Ovary (tissue), 9 donors: ENCODE data around the gene ENPP3. TPM values are rescaled to one million over a fixed set of nuclear protein-coding genes. Genes with fewer than 3 reads are reported as not detected.

Experiments
- DNase-seq, 5 donors: peaks; one replicate each; pipeline ENCODE4 v3.0.0-alpha.2; 2019 to 2020
- H3K27ac ChIP-seq, 2 donors: fragments of 200-600 bp; one replicate each; pipeline versions ENCODE4 v1.5.1 to v1.8.0; 2019 to 2022
- H3K27me3 ChIP-seq: fragments of 200-600 bp; one replicate; pipeline ENCODE4 v1.8.0; 2022
- H3K36me3 ChIP-seq: fragments of 200-600 bp; sonication (generic); one replicate; pipeline ENCODE4 v1.5.1; 2019
- H3K4me1 ChIP-seq: one replicate; pipeline ENCODE4 v1.8.1; 2013; ENCODE audit warnings: mild to moderate bottlenecking, moderate library complexity; ENCODE audit not compliant: insufficient read depth
- H3K4me3 ChIP-seq: fragments of 200-600 bp; sonication (generic); one replicate; pipeline ENCODE4 v1.5.1; 2017
- H3K9me3 ChIP-seq, 2 donors: fragments of 200-600 bp in 1 of 2; sonication (generic) in 1 of 2; one replicate each; pipeline versions ENCODE4 v1.5.1 to v1.8.1; 2013 to 2019; ENCODE audit warnings: mild to moderate bottlenecking in 1 of 2, moderate library complexity in 1 of 2
- CTCF ChIP-seq, 3 donors: fragments of 450-650 bp in 2 of 3; fragments of 200-600 bp in 1 of 3; IDR thresholded peaks; one replicate each; pipeline versions ENCODE4 v1.5.1 to v1.8.0; 2016 to 2022; ENCODE audit warnings: antibody characterized with exemption in 3 of 3, mild to moderate bottlenecking in 1 of 3
- EP300 ChIP-seq: sonication (generic); formaldehyde crosslinking; IDR thresholded peaks from one replicate; pipeline ENCODE4 v1.6.1; 2017; ENCODE audit warnings: antibody characterized with exemption
- POLR2A ChIP-seq: fragments of 450-650 bp; IDR thresholded peaks from one replicate; pipeline ENCODE4 v1.6.1; 2017; ENCODE audit warnings: antibody characterized with exemption, mild to moderate bottlenecking, moderate library complexity
- WGBS, 3 donors: extraction: QIAGEN DNeasy Blood & Tissue Kit in 1 of 3; methylation state at CpG; one replicate each; pipeline versions ENCODE4 v1.1.5 to v1.1.7; 2013 to 2017; 5-methylcytosine and 5-hydroxymethylcytosine counted together
- intact Hi-C, 4 donors: fragments of 100-400 bp; cut with DNase I; formaldehyde crosslinking; loops; one replicate each; pipeline versions ENCODE4 v1.11.0 to v1.15.1; 2022 to 2023
- polyA plus RNA-seq, 2 donors: library from polyadenylated mRNA; stranded (reverse); fragments of 200-250 nt in 1 of 2; fragments of 350-450 nt in 1 of 2; fragmentation: Illumina TruSeq in 1 of 2; extraction: RNeasy Lipid Tissue Mini Kit (QIAGEN cat#74804) in 1 of 2; gene quantifications; one replicate each; pipeline ENCODE4 v1.2.3, GENCODE V29; 2013 to 2014
- total RNA-seq, 7 donors: library from RNA; depleted of rRNA in 2 of 7; stranded (reverse); fragments of >200 nt in 2 of 7; fragmentation: NEBNext Ultra II Directional in 3 of 7; extraction: Animal tissue kit (Norgen Biotek cat#: 25700) in 3 of 7; gene quantifications; one replicate each; pipeline versions ENCODE4 v1.1.0 to v1.2.4, GENCODE V29; 2016 to 2023
- donor health status: DM: no; HTN: no; CAD: no; lungs with moderate emphysema.
- donor health status: DM: no; HTN: no; CAD: no.
- donor health status: Bipolar disorder and iron deficiency.
- donor health status: DM: yes; HTN: yes; CAD: no.
- donor health status: DM: no; HTN: no; CAD: no.
- donor health status: DM: yes; HTN: yes; CAD: no.

Gene ENPP3
- total and polyA plus RNA-seq, 9 donors, result 0.41 to 3.9 (median 1.4) TPM

- TF ChIP-seq CTCF (IDR thresholded peaks at IDR 0.05), result no peak
- TF ChIP-seq EP300, result no peak
- no peak for TF ChIP-seq POLR2A
- DNase-seq, result no peak
- intact Hi-C loops, result no loop called here
- Histone ChIP-seq H3K9me3 (no peaks in the 10 kb centered on the region), H3K27ac (no peak overlapping the region), H3K27me3 (no peaks in the 10 kb centered on the region), H3K4me1 (no peaks in the 10 kb centered on the region), H3K36me3 (no peaks in the 10 kb centered on the region), H3K4me3 (no peak overlapping the region)
Observed at GRCh38 chr6:131646249-131646670, 9.2 kb downstream of the ENPP3 start.

- no peaks in the 10 kb centered on the region for H3K36me3 ChIP-seq
- no peaks in the 10 kb centered on the region for H3K9me3 ChIP-seq
- H3K4me1 ChIP-seq, result no peaks in the 10 kb centered on the region
- intact Hi-C loops, result no loop called here
- no peak overlapping the region for H3K27ac ChIP-seq
- H3K4me3 ChIP-seq, result no peak overlapping the region
- no peak for DNase-seq
- H3K27me3 ChIP-seq, result no peaks in the 10 kb centered on the region
- TF ChIP-seq EP300, result no peak
Observed at GRCh38 chr6:131651782-131652181, 14.7 kb downstream of the ENPP3 start.

- H3K9me3 ChIP-seq, result no peaks in the 10 kb centered on the region
- 44 to 50% (median 49%) methylated on average over 5 of the region's 5 CpGs for WGBS, 3 donors
- H3K36me3 ChIP-seq, result no peaks in the 10 kb centered on the region
- intact Hi-C loops, result no loop called here
- no peak for DNase-seq
- H3K27me3 ChIP-seq, result no peaks in the 10 kb centered on the region
- no peak overlapping the region for H3K4me3 ChIP-seq
- H3K27ac ChIP-seq, result no peak overlapping the region
- H3K4me1 ChIP-seq, result no peaks in the 10 kb centered on the region
- TF ChIP-seq EP300 (no peak), POLR2A (no peak), CTCF (IDR thresholded peaks at IDR 0.05) (no peak)
Observed at GRCh38 chr6:131652472-131652871, 15.4 kb downstream of the ENPP3 start.

- Histone ChIP-seq H3K36me3 (no peaks in the 10 kb centered on the region), H3K9me3 (no peaks in the 10 kb centered on the region), H3K27ac (no peak overlapping the region), H3K4me1 (no peaks in the 10 kb centered on the region), H3K27me3 (no peaks in the 10 kb centered on the region), H3K4me3 (no peak overlapping the region)
- DNase-seq, result no peak
- TF ChIP-seq CTCF (IDR thresholded peaks at IDR 0.05), result no peak
- TF ChIP-seq EP300, result no peak
- no peak for TF ChIP-seq POLR2A
- intact Hi-C loops, result no loop called here
- WGBS, 3 donors, result 94 to 99% (median 95%) methylated on average over 3 of the region's 3 CpGs
Observed at GRCh38 chr6:131654326-131654725, 17.2 kb downstream of the ENPP3 start.

GRCh38 chr6:131655387-131655786, 18.3 kb downstream of the ENPP3 start:
- no peak overlapping the region for H3K27ac ChIP-seq
- intact Hi-C loops, result no loop called here
- H3K9me3 ChIP-seq, result no peaks in the 10 kb centered on the region
- no peaks in the 10 kb centered on the region for H3K27me3 ChIP-seq
- no peaks in the 10 kb centered on the region for H3K4me1 ChIP-seq
- no peak overlapping the region for H3K4me3 ChIP-seq
- no peak for DNase-seq
- H3K36me3 ChIP-seq, result no peaks in the 10 kb centered on the region
- 92 to 93% (median 92%) methylated on average over 3 of the region's 3 CpGs for WGBS, 3 donors
- no peak for TF ChIP-seq EP300
- no peak for TF ChIP-seq POLR2A
- TF ChIP-seq CTCF (IDR thresholded peaks at IDR 0.05), result no peak
